22Rv1 (cell line): Measurements from ENCODE around the gene NKX6-2.
"Not testable (repeated sequence)": the region's sequence is repeated elsewhere in the genome, so short reads cannot be mapped to it uniquely, and the experiment has no call there.

Source experiments
- H3K27ac ChIP-seq: fragments of 450-650 bp; 2 replicates; pipeline ENCODE4 v1.5.1; 2017
- ZFX ChIP-seq: fragments of 450-650 bp; IDR thresholded peaks from 2 replicates; pipeline ENCODE4 v1.6.1; 2017; ENCODE audit warnings: antibody characterized with exemption, borderline replicate concordance
- TF ChIP-seq, protein P1 (sequence below): fragments of 450-650 bp; IDR thresholded peaks from 2 replicates; pipeline ENCODE4 v1.5.1; 2017; ENCODE audit warnings: mild to moderate bottlenecking

The NKX6-2 gene

DNA sequence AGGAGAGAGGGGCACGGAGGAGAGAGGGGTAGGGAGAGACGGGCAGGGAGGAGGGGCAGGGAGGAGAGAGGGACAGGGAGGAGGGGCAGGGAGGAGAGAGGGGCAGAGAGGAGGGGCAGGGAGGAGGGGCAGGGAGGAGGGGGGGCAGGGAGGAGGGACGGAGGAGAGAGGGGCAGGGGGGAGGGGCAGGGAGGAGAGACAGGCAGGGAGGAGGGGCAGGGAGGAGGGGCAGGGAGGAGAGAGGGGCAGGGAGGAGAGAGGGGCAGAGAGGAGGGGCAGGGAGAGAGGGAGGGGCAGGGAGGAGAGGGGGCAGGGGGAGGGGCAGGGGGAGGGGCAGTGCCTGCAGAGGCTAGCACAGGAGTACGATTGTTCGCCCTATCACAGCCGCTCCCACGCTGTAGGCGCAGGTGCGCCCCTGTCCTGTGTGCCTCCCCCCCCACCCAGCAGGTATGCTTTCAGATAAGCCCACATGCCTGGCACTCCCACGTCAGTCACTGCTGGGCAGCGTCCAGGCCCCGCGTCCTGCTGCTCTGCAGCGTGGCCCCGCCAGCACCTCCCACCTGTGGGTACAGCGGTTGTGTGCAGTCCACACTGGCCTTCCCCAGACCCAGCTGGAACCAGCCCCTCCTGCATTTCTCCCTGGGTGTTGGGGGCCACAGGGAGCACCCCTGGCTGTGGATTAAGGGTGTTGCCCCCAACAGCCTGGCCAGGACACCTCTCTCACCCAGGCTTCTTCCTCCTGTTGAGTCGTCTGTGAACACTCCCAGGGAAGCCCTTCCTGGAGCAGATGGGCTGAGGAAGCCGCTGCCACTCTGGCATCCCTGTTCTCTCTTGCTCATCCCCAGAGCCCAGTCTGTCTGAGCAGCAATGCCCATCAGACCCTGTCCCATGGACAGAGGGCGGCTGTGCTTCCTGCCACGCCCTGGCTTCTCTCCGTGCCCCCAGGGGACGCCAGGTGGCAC is 10.8 kb downstream of the NKX6-2 start:
- H3K27ac ChIP-seq: no peak overlapping the region
- TF ChIP-seq, protein P1, sequence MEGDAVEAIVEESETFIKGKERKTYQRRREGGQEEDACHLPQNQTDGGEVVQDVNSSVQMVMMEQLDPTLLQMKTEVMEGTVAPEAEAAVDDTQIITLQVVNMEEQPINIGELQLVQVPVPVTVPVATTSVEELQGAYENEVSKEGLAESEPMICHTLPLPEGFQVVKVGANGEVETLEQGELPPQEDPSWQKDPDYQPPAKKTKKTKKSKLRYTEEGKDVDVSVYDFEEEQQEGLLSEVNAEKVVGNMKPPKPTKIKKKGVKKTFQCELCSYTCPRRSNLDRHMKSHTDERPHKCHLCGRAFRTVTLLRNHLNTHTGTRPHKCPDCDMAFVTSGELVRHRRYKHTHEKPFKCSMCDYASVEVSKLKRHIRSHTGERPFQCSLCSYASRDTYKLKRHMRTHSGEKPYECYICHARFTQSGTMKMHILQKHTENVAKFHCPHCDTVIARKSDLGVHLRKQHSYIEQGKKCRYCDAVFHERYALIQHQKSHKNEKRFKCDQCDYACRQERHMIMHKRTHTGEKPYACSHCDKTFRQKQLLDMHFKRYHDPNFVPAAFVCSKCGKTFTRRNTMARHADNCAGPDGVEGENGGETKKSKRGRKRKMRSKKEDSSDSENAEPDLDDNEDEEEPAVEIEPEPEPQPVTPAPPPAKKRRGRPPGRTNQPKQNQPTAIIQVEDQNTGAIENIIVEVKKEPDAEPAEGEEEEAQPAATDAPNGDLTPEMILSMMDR: no peak
- no peak for TF ChIP-seq ZFX

DNA sequence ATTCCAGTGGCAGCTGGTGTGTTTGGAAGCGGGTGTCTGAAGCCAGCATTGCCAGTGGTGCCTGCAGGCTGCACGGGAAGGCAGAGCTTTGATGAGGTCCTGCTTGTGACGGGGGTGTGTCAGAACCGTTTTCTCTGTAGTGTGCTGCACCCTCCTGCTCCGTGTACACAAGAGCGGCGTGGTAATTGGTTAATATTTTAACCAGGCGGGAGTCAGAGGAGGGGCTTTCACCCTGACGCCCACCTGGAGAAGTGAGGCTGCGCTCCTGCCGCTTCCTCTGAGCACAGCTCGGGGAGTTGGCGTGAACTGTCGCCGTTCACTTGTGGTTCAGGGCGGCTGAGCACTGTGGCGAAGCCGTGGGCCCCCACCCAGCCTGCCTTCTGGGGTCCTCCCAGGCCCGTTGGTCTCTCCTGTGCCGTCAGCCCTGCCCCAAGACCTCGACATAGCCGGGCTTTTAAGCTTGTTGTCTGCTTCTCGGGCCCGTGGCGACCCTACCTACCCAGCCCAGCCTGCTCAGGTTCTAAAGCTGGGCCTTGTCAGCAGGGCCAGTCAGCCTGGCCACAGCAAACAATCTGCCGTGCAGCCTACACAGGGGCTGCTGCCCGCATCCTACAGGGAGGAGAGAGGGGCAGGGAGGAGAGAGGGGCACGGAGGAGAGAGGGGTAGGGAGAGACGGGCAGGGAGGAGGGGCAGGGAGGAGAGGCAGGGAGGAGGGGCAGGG is 11.6 kb downstream of the NKX6-2 start:
- no peak for TF ChIP-seq ZFX
- TF ChIP-seq, protein P1: no peak
- peak overlapping the region; percentile 53 for H3K27ac ChIP-seq

GRCh38 chr10:132772816-132773215 is 13.1 kb downstream of the NKX6-2 start:
- H3K27ac ChIP-seq: not testable (repeated sequence)

- TF ChIP-seq, protein P1: no peak
- no peak for TF ChIP-seq ZFX
- H3K27ac ChIP-seq: no peak overlapping the region
Observed at GRCh38 chr10:132770061-132771021, 15.6 kb downstream of the NKX6-2 start.

DNA sequence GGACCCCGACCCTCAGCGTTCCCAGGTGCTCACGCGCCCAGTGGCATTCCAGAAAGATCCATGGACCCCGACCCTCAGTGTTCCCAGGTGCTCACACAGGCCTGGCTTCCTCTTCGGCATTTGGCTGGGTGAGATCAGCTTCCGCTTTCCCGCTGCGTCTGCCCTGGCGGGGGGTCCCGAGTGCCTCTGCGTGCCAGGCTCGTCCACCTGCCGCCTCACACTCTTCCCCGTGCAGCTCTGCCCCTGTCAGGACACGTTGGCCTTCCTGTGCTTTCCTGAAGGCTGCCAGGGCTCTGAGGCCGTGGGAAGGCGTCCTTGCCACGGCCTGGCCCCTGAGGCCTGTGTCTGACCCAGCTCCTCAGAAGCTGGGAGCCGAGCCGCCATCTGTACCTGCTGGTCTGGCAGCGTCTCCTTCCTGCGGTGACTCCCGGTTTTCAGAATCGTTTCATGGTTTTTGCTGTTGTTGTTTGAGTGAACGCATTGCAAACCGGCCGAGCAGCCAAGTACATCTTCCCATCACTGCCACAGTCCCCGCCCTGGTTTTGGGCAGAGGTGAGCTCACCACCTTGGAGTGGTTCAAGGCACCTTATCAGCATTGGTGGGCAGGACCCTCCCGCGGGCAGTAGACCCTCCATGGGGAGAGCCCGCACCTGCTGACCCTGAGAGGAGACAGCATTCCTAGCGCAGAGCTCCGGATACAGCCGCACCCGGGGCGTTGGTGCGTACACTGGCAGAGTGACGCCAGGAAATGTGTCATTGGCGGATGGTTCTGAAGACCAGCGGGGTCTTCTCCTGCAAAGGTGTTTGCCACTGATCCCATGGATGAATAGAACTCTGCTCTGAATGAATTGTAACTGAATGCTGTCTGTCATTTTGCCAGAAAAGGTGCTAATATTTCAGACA is 17.4 kb downstream of the NKX6-2 start:
- H3K27ac ChIP-seq: no peak overlapping the region
- no peak for TF ChIP-seq ZFX
- TF ChIP-seq, protein P1: no peak

GRCh38 chr10:132766291-132766690 is 19.7 kb downstream of the NKX6-2 start:
- no peak overlapping the region for H3K27ac ChIP-seq
- TF ChIP-seq, protein P1: no peak
- no peak for TF ChIP-seq ZFX
